ENCODE results near the gene C3orf20. TPM values are rescaled to one million over a fixed set of nuclear protein-coding genes. Genes with fewer than 3 reads are reported as not detected.

Gene C3orf20
- total and polyA plus RNA-seq, 11 donors: 0.21 to 0.31 TPM; not detected in 9

DNA sequence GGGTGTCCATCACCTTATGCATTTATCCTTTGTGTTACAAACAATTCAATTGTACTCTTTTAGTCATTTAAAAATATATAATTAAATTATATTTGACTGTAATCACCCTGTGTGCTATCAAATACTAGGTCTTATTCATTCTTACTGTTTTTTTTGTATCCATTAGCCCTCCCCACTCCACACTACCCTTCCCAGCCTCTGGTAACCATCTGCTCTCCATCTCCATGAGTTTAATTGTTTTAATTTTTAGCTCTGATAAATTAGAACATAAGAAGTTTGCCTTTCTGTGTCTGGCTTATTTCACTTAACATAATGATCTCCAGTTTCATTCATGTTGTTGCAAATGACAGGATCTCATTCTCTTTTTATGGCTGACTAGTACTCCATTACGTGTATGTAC is 16.8 kb downstream of the C3orf20 start:
- no peaks in the 10 kb centered on the region for H3K27me3 ChIP-seq
- intact Hi-C loops (cut with DNase I): no loop called here
- H3K27ac ChIP-seq: no peak overlapping the region
- H3K36me3 ChIP-seq: no peaks in the 10 kb centered on the region
- DNase-seq (no peak), ATAC-seq (no peak)
- WGBS, 4 donors: 93 to 94% (median 94%) methylated on average over 1 of the region's 1 CpG
- H3K4me1 ChIP-seq: peaks cover 0 to 3% (median 0%) of the 10 kb centered on the region in 12 donors
- no peak overlapping the region for H3K4me3 ChIP-seq
- peaks cover 0 to 20% (median 6%) of the 10 kb centered on the region in 12 donors for H3K9me3 ChIP-seq
- TF ChIP-seq, protein P1, sequence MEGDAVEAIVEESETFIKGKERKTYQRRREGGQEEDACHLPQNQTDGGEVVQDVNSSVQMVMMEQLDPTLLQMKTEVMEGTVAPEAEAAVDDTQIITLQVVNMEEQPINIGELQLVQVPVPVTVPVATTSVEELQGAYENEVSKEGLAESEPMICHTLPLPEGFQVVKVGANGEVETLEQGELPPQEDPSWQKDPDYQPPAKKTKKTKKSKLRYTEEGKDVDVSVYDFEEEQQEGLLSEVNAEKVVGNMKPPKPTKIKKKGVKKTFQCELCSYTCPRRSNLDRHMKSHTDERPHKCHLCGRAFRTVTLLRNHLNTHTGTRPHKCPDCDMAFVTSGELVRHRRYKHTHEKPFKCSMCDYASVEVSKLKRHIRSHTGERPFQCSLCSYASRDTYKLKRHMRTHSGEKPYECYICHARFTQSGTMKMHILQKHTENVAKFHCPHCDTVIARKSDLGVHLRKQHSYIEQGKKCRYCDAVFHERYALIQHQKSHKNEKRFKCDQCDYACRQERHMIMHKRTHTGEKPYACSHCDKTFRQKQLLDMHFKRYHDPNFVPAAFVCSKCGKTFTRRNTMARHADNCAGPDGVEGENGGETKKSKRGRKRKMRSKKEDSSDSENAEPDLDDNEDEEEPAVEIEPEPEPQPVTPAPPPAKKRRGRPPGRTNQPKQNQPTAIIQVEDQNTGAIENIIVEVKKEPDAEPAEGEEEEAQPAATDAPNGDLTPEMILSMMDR (IDR thresholded peaks at IDR 0.05): no peak
- TF ChIP-seq POLR2A (IDR thresholded peaks at IDR 0.05): no peak

DNA sequence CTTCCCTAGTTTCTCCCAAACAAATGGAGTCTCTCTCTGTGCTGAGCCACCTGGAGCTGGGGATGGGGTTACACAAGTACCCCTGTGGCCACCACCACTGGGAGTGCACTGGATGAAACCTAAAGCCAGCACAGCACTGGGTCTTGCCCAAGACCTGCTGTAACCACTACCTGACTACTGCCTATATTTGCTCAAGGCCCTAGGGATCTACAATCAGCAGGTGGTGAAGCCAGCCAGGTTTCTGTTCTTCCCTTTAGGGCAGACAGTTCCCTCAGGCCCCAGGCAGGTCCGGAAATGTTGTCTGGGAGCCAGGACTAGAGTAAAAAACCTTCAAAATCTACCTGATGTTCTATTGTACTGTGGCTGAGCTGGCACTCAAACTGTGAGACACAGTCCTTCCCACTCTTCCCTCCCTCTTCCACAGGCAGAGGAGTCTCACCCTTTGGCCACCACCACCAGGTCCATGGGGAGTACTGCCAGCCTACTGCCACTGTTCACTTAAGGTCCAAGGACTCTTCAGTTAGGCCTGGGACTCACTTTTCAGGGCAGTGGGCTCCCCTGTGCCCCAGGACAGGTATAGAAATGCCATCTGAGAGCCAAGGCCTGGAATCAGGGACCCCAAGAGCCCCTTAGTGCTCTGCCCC is 23.8 kb downstream of the C3orf20 start:
- Histone ChIP-seq H3K4me3 (no peak overlapping the region), H3K4me1 (peaks cover 0 to 4% (median 0%) of the 10 kb centered on the region in 12 donors), H3K27me3 (no peaks in the 10 kb centered on the region), H3K27ac (no peak overlapping the region), H3K9me3 (peaks cover 0 to 8% (median 0%) of the 10 kb centered on the region in 12 donors), H3K36me3 (no peaks in the 10 kb centered on the region)
- WGBS, 4 donors: 92 to 100% (median 97%) methylated on average over 1 of the region's 1 CpG
- DNase-seq (no peak), ATAC-seq (peak in 1 of 4 donors; percentile 18)
- no peak for TF ChIP-seq POLR2A (IDR thresholded peaks at IDR 0.05)
- TF ChIP-seq, protein P1 (IDR thresholded peaks at IDR 0.05): no peak
- intact Hi-C loops (cut with DNase I): no loop called here

DNA sequence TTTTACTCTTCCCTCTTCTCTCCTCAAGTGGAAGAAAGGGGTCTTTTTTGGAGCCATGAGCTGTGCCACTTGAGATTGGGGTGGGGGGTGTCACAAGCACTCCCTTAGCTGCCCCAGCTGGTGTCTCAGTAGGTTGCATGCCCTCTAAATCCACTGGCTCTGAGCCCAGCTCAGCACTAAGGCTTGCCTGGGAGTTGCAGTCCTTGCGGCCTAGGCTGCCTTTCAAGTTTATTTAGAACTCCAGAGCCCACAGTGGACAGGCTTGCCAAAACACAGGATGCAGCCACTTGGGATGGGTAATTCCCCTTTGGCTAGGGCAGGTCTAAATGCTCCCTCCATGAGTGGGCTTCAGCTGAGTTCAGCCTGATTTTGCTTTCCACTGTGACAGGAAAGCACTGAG is 24.7 kb downstream of the C3orf20 start:
- Histone ChIP-seq H3K9me3 (no peaks in the 10 kb centered on the region), H3K4me1 (peaks cover 0 to 4% (median 0%) of the 10 kb centered on the region in 12 donors), H3K27ac (peak overlapping the region in 1 of 12 donors; percentile 19), H3K27me3 (no peaks in the 10 kb centered on the region), H3K36me3 (no peaks in the 10 kb centered on the region), H3K4me3 (no peak overlapping the region)
- no peak for TF ChIP-seq POLR2A (IDR thresholded peaks at IDR 0.05)
- TF ChIP-seq, protein P1 (IDR thresholded peaks at IDR 0.05): no peak
- 37 to 44% (median 40%) methylated on average over 1 of the region's 1 CpG; no CpG with 5 or more reads in 1 of the 4 donors for WGBS, 4 donors
- DNase-seq: peak in 4 of 5 donors; percentile 30 to 76 (median 56)
- ATAC-seq: peak; percentile 73 to 91 (median 88)
- intact Hi-C loops (cut with DNase I): no loop called here

DNA sequence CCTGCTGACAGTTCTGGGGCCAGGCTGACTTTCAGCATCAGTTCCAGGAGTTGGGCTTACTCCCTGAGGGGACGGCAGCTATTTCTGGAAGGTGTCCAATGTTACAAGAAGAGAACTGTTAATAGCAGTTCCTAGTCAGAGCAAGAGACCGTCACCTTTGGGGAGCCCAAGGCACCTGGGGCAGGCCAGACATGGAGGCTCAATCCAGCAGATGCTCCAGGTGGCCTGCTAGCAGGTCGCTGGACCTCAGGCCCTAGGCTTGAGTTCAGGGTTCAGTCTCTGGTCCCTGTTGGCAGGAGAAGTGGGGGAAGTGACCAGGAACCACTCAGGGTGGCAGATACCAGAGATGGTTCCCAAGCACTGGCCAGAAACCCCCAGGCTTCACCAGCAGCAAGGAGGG is 25.9 kb downstream of the C3orf20 start:
- Histone ChIP-seq H3K27ac (no peak overlapping the region), H3K4me3 (no peak overlapping the region), H3K27me3 (no peaks in the 10 kb centered on the region), H3K36me3 (no peaks in the 10 kb centered on the region), H3K4me1 (peaks cover 0 to 4% (median 0%) of the 10 kb centered on the region in 12 donors), H3K9me3 (no peaks in the 10 kb centered on the region)
- intact Hi-C loops (cut with DNase I): no loop called here
- DNase-seq (no peak), ATAC-seq (no peak)
- 64 to 93% (median 75%) methylated on average over 3 of the region's 3 CpGs for WGBS, 4 donors
- TF ChIP-seq, protein P1 (IDR thresholded peaks at IDR 0.05): no peak
- TF ChIP-seq POLR2A (IDR thresholded peaks at IDR 0.05): no peak

Measured in heart left ventricle (tissue), 16 donors.